Measurements from ENCODE around the gene SUCNR1. TPM values are rescaled to one million over a fixed set of nuclear protein-coding genes. Genes with fewer than 3 reads are reported as not detected.
A peak's percentile ranks its signal among the peaks of the same experiment; 100 is the strongest.
"Not testable (repeated sequence)": the region's sequence is repeated elsewhere in the genome, so short reads cannot be mapped to it uniquely, and the experiment has no call there.

SUCNR1 gene
- polyA plus RNA-seq (ENCODE audit: insufficient read length in 4 of 4) = 10 to 100 TPM in 1 of 4 donors, 1 to 10 TPM in 2, under 1 TPM in 1; 0.78 to 11.4 (median 6.3) TPM

GRCh38 chr3:151873398-151873797 lies at the start of gene SUCNR1:
Gene SUCNR1 (plus strand): TSS chr3:151873643. CDS start chr3:151879893, 6,250 bp downstream.
- no peak for DNase-seq (ENCODE audit: low read depth in 4 of 4, low spot score in 3 of 4)

- DNase-seq (ENCODE audit: low read depth in 4 of 4, low spot score in 3 of 4) = no peak
Observed at GRCh38 chr3:151827816-151828215, 45.6 kb upstream of the SUCNR1 start.

- no peak for DNase-seq (ENCODE audit: low read depth in 4 of 4, low spot score in 3 of 4)
Observed at GRCh38 chr3:151835751-151836525, 37.5 kb upstream of the SUCNR1 start.

- DNase-seq (ENCODE audit: low read depth in 4 of 4, low spot score in 3 of 4) = no peak
Observed at GRCh38 chr3:151837057-151837456, 36.4 kb upstream of the SUCNR1 start.

GRCh38 chr3:151838574-151839312 lies 34.7 kb upstream of the SUCNR1 start:
- DNase-seq (ENCODE audit: low read depth in 4 of 4, low spot score in 3 of 4) = peak; percentile 44 to 63 (median 54)

- no peak for DNase-seq (ENCODE audit: low read depth in 4 of 4, low spot score in 3 of 4)
Observed at GRCh38 chr3:151839313-151839631, 34.2 kb upstream of the SUCNR1 start.

GRCh38 chr3:151841801-151842200 lies 31.6 kb upstream of the SUCNR1 start:
- no peak for DNase-seq (ENCODE audit: low read depth in 4 of 4, low spot score in 3 of 4)

- no peak for DNase-seq (ENCODE audit: low read depth in 4 of 4, low spot score in 3 of 4)
Observed at GRCh38 chr3:151843275-151843674, 30.2 kb upstream of the SUCNR1 start.

- no peak for DNase-seq (ENCODE audit: low read depth in 4 of 4, low spot score in 3 of 4)
Observed at GRCh38 chr3:151845306-151845905, 28.0 kb upstream of the SUCNR1 start.

GRCh38 chr3:151850065-151850464 lies 23.4 kb upstream of the SUCNR1 start:
- DNase-seq (ENCODE audit: low read depth in 4 of 4, low spot score in 3 of 4) = not testable (repeated sequence)

GRCh38 chr3:151852074-151852811 lies 21.2 kb upstream of the SUCNR1 start:
- no peak for DNase-seq (ENCODE audit: low read depth in 4 of 4, low spot score in 3 of 4)

GRCh38 chr3:151856118-151856517 lies 17.3 kb upstream of the SUCNR1 start:
- no peak for DNase-seq (ENCODE audit: low read depth in 4 of 4, low spot score in 3 of 4)

GRCh38 chr3:151856641-151857040 lies 16.8 kb upstream of the SUCNR1 start:
- DNase-seq (ENCODE audit: low read depth in 4 of 4, low spot score in 3 of 4) = no peak

GRCh38 chr3:151859233-151859673 lies 14.2 kb upstream of the SUCNR1 start:
- no peak for DNase-seq (ENCODE audit: low read depth in 4 of 4, low spot score in 3 of 4)

- no peak for DNase-seq (ENCODE audit: low read depth in 4 of 4, low spot score in 3 of 4)
Observed at GRCh38 chr3:151859905-151860304, 13.5 kb upstream of the SUCNR1 start.

GRCh38 chr3:151863611-151864010 lies 9.8 kb upstream of the SUCNR1 start:
- no peak for DNase-seq (ENCODE audit: low read depth in 4 of 4, low spot score in 3 of 4)

- DNase-seq (ENCODE audit: low read depth in 4 of 4, low spot score in 3 of 4) = no peak
Observed at GRCh38 chr3:151864423-151865101, 8.9 kb upstream of the SUCNR1 start.

GRCh38 chr3:151866711-151867410 lies 6.6 kb upstream of the SUCNR1 start:
- DNase-seq (ENCODE audit: low read depth in 4 of 4, low spot score in 3 of 4) = no peak

GRCh38 chr3:151867666-151868065 lies 5.8 kb upstream of the SUCNR1 start:
- no peak for DNase-seq (ENCODE audit: low read depth in 4 of 4, low spot score in 3 of 4)

- no peak for DNase-seq (ENCODE audit: low read depth in 4 of 4, low spot score in 3 of 4)
Observed at GRCh38 chr3:151869181-151869580, 4.3 kb upstream of the SUCNR1 start.
